GM23338 (cell line): Measurements from ENCODE around the gene CHRNA10. TPM values are rescaled to one million over a fixed set of nuclear protein-coding genes. Genes with fewer than 3 reads are reported as not detected.

Experiments
- ATAC-seq: fragments of 200-7000 bp; cut with Tn5 transposase; 3 replicates; pipeline ENCODE4 v1.9.1; 2020
- DNase-seq: peaks from one replicate; pipeline ENCODE4 v3.0.0-alpha.2; 2015; ENCODE audit warnings: low spot score
- H2AFZ ChIP-seq: fragments of 200-600 bp; sonication (generic); 2 replicates; pipeline ENCODE4 v1.8.0; 2016; ENCODE audit warnings: antibody characterized with exemption, mild to moderate bottlenecking, moderate library complexity
- H3F3A ChIP-seq: fragments of 200-600 bp; sonication (generic); replicated peaks from 2 replicates; pipeline ENCODE4 v1.8.0; 2017; ENCODE audit warnings: antibody characterized with exemption, mixed run types, low read depth
- H3K27ac ChIP-seq: fragments of 200-600 bp; sonication (generic); 2 replicates; pipeline ENCODE4 v1.6.1; 2016; ENCODE audit warnings: low read depth
- H3K27me3 ChIP-seq: fragments of 200-600 bp; sonication (generic); 2 replicates; pipeline ENCODE4 v1.8.0; 2016; ENCODE audit warnings: mild to moderate bottlenecking, mixed run types, moderate library complexity; ENCODE audit not compliant: insufficient read depth
- H3K36me3 ChIP-seq: fragments of 200-600 bp; sonication (generic); 2 replicates; pipeline ENCODE4 v1.8.0; 2016; ENCODE audit warnings: mild to moderate bottlenecking; ENCODE audit not compliant: insufficient read depth
- H3K4me1 ChIP-seq: fragments of 200-600 bp; sonication (generic); 2 replicates; pipeline ENCODE4 v1.8.0; 2016; ENCODE audit warnings: mild to moderate bottlenecking, moderate library complexity; ENCODE audit not compliant: insufficient read depth
- H3K4me2 ChIP-seq: fragments of 200-600 bp; sonication (generic); 2 replicates; pipeline ENCODE4 v1.7.1; 2017; ENCODE audit warnings: mixed run types
- H3K4me3 ChIP-seq: fragments of 200-600 bp; sonication (generic); 2 replicates; pipeline ENCODE4 v1.6.1; 2016; ENCODE audit warnings: mixed run types
- H3K79me2 ChIP-seq: fragments of 200-600 bp; sonication (generic); replicated peaks from 2 replicates; pipeline ENCODE4 v1.8.0; 2017; ENCODE audit warnings: mild to moderate bottlenecking; ENCODE audit not compliant: insufficient read depth
- H3K9me2 ChIP-seq: fragments of 200-600 bp; sonication (generic); 2 replicates; pipeline ENCODE4 v1.8.0; 2017; ENCODE audit not compliant: insufficient read depth
- H4K20me1 ChIP-seq: fragments of 200-600 bp; sonication (generic); replicated peaks from 2 replicates; pipeline ENCODE4 v1.8.0; 2017; ENCODE audit warnings: mild to moderate bottlenecking; ENCODE audit not compliant: insufficient read depth
- H3K27ac Mint-ChIP-seq: 2 replicates; pipeline ENCODE4 v1.8.0; 2020; ENCODE audit warnings: inconsistent platforms, mild to moderate bottlenecking, moderate library complexity, mixed read lengths
- H3K27me3 Mint-ChIP-seq: 3 replicates; pipeline ENCODE4 v1.8.0; 2022; ENCODE audit warnings: low read depth, mild to moderate bottlenecking, moderate library complexity, mixed read lengths, inconsistent platforms; ENCODE audit not compliant: insufficient read depth, poor library complexity
- H3K36me3 Mint-ChIP-seq: 3 replicates; pipeline ENCODE4 v1.8.0; 2021; ENCODE audit warnings: low read depth, mild to moderate bottlenecking, inconsistent platforms, moderate library complexity, mixed read lengths
- H3K4me1 Mint-ChIP-seq: 3 replicates; pipeline ENCODE4 v1.8.0; 2020; ENCODE audit warnings: mild to moderate bottlenecking, inconsistent platforms, mixed read lengths
- H3K4me3 Mint-ChIP-seq: 3 replicates; pipeline ENCODE4 v1.8.0; 2021; ENCODE audit warnings: moderate library complexity, mild to moderate bottlenecking, inconsistent platforms, mixed read lengths
- H3K9me3 Mint-ChIP-seq: 3 replicates; pipeline ENCODE4 v1.8.0; 2020; ENCODE audit warnings: moderate library complexity, mild to moderate bottlenecking, inconsistent platforms, mixed read lengths
- CREB1 ChIP-seq: fragments of 250-450 bp; sonication (Bioruptor Pico); IDR thresholded peaks from 2 replicates; pipeline ENCODE4 v1.5.0; 2020; ENCODE audit warnings: low read depth, mild to moderate bottlenecking, moderate library complexity
- ETS1 ChIP-seq: IDR thresholded peaks from 2 replicates; pipeline ENCODE4 v1.6.1; 2016; ENCODE audit warnings: antibody characterized with exemption
- EZH2 ChIP-seq: fragments of 200-600 bp; sonication (generic); IDR thresholded peaks from one replicate; pipeline ENCODE4 v1.8.0; 2017; ENCODE audit warnings: antibody characterized with exemption, mild to moderate bottlenecking, low read depth; ENCODE audit not compliant: unreplicated experiment
- EZH2phosphoT487 ChIP-seq: fragments of 200-600 bp; sonication (generic); IDR thresholded peaks from one replicate; pipeline ENCODE4 v1.8.1; 2018; ENCODE audit warnings: antibody characterized with exemption; ENCODE audit not compliant: unreplicated experiment
- JUNB ChIP-seq: IDR thresholded peaks from one replicate; pipeline ENCODE4 v1.6.1; 2016; ENCODE audit warnings: antibody characterized with exemption; ENCODE audit not compliant: unreplicated experiment
- NANOG ChIP-seq: IDR thresholded peaks from 2 replicates; pipeline ENCODE4 v1.6.1; 2016; ENCODE audit warnings: antibody characterized with exemption, borderline replicate concordance
- POLR2AphosphoS5 ChIP-seq: IDR thresholded peaks from 2 replicates; pipeline ENCODE4 v1.6.1; 2016; ENCODE audit warnings: antibody characterized with exemption, low read depth
- REST ChIP-seq: IDR thresholded peaks from one replicate; pipeline ENCODE4 v1.6.1; 2018; ENCODE audit warnings: antibody characterized with exemption; ENCODE audit not compliant: unreplicated experiment
- STAT1 ChIP-seq: IDR thresholded peaks from one replicate; pipeline ENCODE4 v1.6.1; 2016; ENCODE audit warnings: antibody characterized with exemption; ENCODE audit not compliant: unreplicated experiment
- ZNF114 ChIP-seq: fragments of 250-450 bp; sonication (Bioruptor Pico); IDR thresholded peaks from 2 replicates; pipeline ENCODE4 v1.5.0; 2020; ENCODE audit warnings: mild to moderate bottlenecking, moderate library complexity
- ZNF331 ChIP-seq: fragments of 250-450 bp; sonication (Bioruptor Pico); IDR thresholded peaks from 2 replicates; pipeline ENCODE4 v1.5.0; 2020; ENCODE audit warnings: low read depth, mild to moderate bottlenecking, moderate library complexity
- ZNF462 ChIP-seq: fragments of 250-450 bp; sonication (Bioruptor Pico); IDR thresholded peaks from 2 replicates; pipeline ENCODE4 v1.5.0; 2020; ENCODE audit warnings: mild to moderate bottlenecking, moderate library complexity
- polyA plus RNA-seq: library from polyadenylated mRNA; unstranded; fragments of >200 nt; fragmentation: Nextera tagmentation; extraction: Ambion mirVana; gene quantifications from 2 replicates; pipeline ENCODE4 v1.2.1, GENCODE V29; 2016
- total RNA-seq: library from RNA; depleted of rRNA; stranded (reverse); fragments of >200 nt; shearing (Covaris generic); gene quantifications from 2 replicates; pipeline ENCODE4 v1.2.3, GENCODE V29; 2014
- TF ChIP-seq, protein P1 (sequence below), 2 experiments: fragments of 200-600 bp in 1 of 2; sonication (generic) in 1 of 2; conservative IDR thresholded peaks; 2 replicates each; pipeline versions ENCODE4 v1.5.1 to v1.6.1; 2016 to 2017; ENCODE audit warnings: antibody characterized with exemption in 2 of 2, low read depth in 2 of 2, mild to moderate bottlenecking in 2 of 2, moderate library complexity in 1 of 2

CHRNA10 gene
- total and polyA plus RNA-seq, 2 experiments from 2014 or later: 0.45 to 1.5 TPM

- Mint-ChIP-seq H3K36me3 (peaks cover 2% of the 10 kb centered on the region; the same call in 1 of the 3 replicates), H3K9me3 (peaks cover 10% of the 10 kb centered on the region; the same call in 2 of the 3 replicates), H3K4me3 (no peak overlapping the region), H3K4me1 (no peaks in the 10 kb centered on the region), H3K27me3 (peaks cover 12% of the 10 kb centered on the region), H3K27ac (no peak overlapping the region)
- Histone ChIP-seq H2AFZ (no peak overlapping the region), H3K79me2 (no peaks in the 10 kb centered on the region), H3K36me3 (no peaks in the 10 kb centered on the region), H3K4me3 (no peak overlapping the region), H3K4me2 (no peak overlapping the region), H3K27me3 (no peaks in the 10 kb centered on the region), H3K4me1 (no peaks in the 10 kb centered on the region), H3K27ac (no peak overlapping the region), H3F3A (no peaks in the 10 kb centered on the region), H3K9me2 (peaks cover 4% of the 10 kb centered on the region; the same call in 1 of the 2 replicates), H4K20me1 (no peaks in the 10 kb centered on the region)
- TF ChIP-seq ZNF114 (CRISPR knock-in tag) (no peak), EZH2 (no peak), POLR2AphosphoS5 (no peak), STAT1 (no peak), NANOG (no peak), REST (no peak), ETS1 (no peak), CREB1 (CRISPR knock-in tag) (no peak), ZNF462 (CRISPR knock-in tag) (no peak), EZH2phosphoT487 (no peak), ZNF331 (CRISPR knock-in tag) (no peak), JUNB (no peak)
- TF ChIP-seq, protein P1, sequence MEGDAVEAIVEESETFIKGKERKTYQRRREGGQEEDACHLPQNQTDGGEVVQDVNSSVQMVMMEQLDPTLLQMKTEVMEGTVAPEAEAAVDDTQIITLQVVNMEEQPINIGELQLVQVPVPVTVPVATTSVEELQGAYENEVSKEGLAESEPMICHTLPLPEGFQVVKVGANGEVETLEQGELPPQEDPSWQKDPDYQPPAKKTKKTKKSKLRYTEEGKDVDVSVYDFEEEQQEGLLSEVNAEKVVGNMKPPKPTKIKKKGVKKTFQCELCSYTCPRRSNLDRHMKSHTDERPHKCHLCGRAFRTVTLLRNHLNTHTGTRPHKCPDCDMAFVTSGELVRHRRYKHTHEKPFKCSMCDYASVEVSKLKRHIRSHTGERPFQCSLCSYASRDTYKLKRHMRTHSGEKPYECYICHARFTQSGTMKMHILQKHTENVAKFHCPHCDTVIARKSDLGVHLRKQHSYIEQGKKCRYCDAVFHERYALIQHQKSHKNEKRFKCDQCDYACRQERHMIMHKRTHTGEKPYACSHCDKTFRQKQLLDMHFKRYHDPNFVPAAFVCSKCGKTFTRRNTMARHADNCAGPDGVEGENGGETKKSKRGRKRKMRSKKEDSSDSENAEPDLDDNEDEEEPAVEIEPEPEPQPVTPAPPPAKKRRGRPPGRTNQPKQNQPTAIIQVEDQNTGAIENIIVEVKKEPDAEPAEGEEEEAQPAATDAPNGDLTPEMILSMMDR (conservative IDR thresholded peaks at IDR 0.05; ENCODE audit: low read depth in 2 of 2): no peak
- ATAC-seq: no peak
- no peak for DNase-seq
These were observed 11.3 kb downstream of the CHRNA10 start for GRCh38 chr11:3659595-3660515.
